Limb (tissue), 2 donors: Measurements from ENCODE around the gene OPCML.

ENCODE experiments used
- DNase-seq, 2 donors: peaks; one replicate each; pipeline ENCODE4 v3.0.0-alpha.2; 2016; ENCODE audit errors: extremely low spot score in 2 of 2

OPCML gene

DNA sequence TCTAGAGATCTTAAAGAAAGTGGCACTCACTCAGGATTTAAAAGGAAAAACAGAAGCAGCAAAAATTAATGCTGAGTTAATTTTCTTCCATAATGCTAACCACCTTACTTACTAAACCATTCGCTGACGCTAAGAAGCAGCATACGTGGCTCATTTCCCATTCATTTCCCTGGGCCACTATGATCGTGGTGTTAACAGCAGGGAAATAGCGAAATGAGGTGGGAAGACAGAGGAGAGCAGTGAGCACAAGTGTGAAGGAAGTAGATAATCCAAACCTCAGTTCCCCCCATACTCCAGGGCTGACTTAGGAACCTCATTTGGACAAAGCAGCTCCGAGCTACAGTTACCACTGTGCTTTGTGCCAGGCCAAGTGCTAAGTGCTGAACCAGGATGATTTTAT lies 723.2 kb downstream of the OPCML start:
- no peak for DNase-seq

DNA sequence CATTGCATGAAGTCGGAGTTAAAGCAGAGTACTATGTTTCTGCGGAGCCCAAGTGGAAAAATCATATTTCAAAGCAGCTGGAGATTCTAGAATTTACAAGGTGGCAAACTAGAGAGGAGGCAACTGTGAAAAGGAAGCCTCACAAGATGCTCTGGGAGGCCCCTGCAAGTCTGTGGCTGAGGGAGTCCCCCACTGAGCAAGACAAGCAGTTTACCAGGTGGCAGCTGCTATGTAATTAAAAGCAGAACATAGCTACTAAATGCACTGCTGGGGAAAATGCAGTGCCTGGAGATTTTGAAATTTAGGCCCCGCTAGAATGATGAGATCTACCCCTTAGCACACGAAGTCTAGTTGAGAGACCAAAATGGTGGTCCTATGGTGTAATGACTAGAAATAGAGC lies 728.0 kb downstream of the OPCML start:
- DNase-seq = no peak

DNA sequence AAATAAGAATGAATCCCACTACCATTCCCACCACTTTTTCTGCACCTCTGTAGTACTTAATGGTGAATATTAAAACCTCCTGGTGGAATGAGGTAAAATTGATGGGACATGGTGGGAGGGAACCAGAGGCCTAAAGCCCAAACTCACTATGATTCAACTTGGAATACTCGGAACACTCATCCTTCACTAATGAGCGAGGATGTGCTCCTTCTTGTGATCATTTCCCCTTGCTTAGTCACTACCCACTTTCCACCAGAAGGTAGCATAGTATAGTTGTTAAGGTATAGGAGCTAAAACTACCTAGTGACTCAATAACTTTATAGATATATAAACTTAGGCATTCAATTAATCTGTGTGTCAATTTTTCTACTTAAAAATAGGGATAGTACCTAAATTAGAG lies 728.9 kb downstream of the OPCML start:
- no peak for DNase-seq

DNA sequence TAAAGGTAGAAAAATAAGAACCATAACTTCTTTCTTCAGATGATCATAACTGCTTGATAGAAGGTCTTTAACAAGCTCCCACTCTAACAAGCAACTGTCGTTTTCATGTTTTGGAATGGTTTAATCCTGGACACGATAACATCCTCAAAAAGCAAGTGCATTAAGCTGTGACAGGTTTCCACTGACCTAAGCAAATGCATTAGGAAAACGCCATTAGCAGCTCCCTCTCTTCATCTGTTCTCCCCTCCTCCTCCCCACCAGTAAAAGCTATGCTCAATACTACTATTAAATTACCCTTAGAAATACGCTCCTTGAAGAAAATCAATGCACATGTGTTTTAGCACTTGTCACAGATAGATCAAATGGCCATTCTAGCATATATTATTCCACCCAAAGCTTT lies 729.4 kb downstream of the OPCML start:
- DNase-seq = no peak

DNA sequence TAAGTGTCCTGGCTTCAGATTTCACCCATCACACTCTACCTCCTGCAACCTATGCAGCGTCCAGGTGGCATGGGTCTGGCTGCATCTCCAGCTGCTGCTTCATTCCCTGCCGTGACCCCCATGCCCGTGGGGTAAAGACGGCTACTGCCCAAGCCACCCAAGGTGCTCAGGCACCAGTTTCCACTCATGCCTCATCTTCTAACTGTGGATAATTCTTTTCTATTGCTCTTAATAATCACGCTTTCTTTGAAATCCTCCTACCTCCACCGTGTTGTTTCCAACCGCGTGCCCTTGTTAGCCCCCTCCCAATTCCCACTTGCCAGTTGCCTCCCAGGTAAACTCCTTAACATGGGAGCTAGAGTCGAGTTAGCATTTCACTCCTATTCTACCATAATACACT lies 738.5 kb downstream of the OPCML start:
- no peak for DNase-seq

DNA sequence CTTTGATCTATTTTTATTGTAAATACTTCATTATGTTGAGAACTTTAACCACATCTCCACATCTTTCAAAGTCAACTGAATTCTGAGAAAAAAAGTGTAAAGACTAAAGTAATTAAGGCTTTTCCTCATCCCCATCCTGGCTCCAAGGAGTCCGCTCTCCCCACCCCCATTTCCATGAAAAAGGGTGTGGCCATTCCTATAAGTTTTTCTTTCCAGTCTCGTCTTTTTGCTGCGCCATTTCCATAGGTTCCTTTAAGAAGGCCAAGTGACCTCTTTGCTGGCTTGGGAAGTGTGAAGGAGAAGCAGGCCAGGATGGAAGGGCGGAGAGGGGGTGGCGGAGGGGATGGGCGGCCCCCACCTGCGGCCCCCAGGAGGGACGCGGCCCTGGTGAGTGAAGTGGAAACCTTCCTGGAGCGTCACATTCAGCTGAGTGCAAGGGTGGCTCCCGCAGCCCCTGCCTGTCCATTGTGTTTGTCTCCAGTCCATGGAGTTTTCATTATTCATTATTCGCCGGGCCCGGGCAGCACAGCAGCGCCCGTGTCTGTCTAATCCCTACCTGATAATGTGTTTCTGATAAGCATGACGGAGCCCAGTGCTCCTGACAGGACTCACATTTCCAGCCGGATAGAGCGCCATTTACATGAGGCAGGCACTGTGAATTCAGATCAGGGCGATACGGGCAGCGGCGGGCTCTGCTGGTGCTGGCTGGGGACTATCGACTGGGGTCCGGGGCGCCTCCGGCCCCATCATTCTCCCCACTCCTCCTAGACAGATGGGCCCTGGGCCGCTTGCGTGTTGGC lies 739.8 kb downstream of the OPCML start:
- no peak for DNase-seq

DNA sequence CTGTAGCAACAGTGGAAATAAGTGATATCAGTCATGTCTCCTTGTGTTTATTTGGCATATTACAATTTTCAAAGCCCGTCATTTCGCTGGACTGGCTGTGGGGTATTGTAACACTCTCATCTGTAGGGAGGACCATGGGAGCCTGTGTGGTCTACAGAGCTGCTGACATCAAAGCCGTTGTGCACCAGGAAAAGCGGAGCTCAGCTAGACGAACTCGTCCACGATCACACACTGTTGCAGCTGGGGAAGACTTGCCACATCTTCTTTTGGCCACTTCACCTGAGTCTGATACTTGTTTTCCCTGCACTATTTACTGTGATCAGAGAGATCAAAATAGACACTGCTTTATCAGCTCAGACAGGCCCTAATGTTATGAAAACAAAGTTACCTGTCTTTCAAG lies 741.3 kb downstream of the OPCML start:
- DNase-seq = no peak

DNA sequence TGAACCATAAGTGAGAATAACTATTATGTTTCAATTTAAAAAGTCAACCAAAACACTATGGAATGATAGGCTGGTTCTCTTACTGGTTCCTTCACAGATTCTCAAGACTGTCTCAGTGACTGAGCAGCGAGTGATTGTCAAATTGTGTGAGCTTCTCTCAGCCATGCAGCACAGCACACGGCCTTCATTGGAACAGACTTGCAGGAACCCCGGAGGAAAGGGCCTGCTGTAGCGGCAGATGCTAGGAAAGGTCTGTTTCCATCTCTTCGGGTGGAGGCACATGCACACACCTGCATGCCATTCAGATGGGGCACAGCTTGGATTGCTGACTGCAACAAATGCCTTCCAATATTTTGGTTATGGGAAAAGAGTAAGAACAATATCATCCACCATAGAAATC lies 741.8 kb downstream of the OPCML start:
- DNase-seq = no peak

DNA sequence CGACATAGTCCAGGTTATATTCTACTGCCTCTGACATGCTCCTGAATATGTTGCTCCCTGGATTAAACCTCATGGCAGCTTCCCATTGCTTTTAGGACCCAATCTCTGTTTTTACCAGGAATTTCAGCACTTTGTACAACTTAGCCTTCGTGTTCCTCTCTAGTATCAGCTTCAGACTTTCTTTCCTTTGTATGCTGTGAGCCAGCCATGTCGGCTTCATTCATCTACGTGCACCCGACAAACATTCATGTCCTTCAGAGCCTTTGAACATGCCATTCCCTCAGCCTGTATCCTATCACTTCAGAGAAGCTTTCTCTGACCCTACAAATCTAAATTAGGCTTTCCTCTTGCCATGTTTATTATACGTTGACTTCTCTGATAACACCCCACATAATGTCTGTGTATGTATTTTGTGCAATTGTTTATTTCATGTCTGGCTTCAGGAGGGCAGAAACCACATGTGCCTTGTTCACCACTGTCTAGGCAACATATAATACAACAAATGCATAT lies 743.4 kb downstream of the OPCML start:
- no peak for DNase-seq

DNA sequence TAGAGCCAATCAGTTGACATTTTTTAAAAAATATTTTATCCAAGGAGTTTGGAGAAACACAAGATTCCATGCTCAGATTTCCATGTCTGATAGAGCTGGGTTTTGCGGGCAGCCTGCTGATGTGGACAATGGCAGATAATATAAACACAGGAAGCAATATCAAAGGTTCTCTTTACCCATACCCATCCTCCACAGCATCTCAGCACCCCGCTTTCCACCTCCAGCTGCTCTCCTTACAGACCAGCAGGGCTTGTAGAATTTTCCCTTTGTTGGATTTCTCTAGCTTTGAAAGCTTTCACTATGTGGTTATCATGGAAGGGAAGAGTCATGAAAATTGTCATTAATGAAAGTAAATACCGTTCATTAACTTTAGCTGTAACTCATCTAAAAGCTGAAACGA lies 746.4 kb downstream of the OPCML start:
- DNase-seq = no peak

DNA sequence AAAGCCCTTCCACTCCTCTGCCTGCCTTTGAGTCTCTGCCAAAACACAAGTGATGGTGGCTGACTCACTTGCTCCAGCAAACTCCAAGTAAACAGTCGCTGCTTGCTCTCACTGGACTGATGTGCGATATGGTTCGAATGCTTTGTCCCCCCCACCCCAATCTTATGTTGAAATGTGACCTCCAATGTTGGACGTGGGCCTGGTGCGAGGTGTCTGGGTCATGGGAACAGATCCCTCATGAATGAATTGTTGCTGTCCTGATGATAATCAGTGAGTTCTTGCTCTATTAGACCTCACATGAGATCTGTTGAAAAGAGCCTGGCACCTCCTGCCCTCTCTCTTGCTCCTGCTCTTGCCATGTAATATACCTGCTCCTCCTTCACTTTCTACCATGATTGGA lies 747.9 kb downstream of the OPCML start:
- no peak for DNase-seq

DNA sequence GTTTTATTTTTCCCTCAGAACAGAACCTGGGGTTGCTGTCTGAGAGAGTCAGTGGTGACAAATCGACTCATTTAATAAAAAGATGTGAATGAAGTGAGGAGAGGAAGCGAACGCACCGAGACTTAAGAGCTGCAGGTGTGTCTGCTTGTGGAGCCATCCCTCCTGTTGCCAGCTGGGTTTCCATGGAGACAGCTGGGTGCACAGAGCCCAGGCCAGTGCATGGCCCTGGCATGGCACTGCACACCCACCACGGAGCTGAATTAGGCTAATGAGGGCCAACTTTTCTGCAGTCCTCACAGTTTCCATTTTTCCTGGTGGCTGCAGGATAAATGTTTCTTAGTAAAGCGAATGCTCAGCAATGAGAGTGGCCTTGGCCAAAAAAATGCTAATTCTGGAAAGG lies 750.2 kb downstream of the OPCML start:
- DNase-seq = no peak

DNA sequence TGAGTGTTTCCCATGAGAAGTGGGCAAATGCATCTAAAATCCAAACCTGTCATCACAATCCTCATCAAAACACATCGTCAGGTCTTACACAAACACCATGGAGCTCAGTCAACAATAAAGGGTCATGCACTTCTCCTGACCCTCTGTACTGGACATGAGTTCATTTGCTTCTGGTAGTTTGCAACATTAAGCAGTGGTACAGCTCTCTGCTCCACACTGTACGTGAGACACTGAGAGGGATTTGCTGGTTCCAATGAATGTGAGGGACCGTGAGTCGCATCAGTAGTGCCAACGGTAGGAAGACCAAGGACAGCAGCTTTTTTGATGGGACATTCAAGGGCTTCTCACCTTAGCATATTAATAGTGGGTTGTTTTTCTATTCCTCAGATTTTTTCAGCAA lies 752.3 kb downstream of the OPCML start:
- DNase-seq = no peak

DNA sequence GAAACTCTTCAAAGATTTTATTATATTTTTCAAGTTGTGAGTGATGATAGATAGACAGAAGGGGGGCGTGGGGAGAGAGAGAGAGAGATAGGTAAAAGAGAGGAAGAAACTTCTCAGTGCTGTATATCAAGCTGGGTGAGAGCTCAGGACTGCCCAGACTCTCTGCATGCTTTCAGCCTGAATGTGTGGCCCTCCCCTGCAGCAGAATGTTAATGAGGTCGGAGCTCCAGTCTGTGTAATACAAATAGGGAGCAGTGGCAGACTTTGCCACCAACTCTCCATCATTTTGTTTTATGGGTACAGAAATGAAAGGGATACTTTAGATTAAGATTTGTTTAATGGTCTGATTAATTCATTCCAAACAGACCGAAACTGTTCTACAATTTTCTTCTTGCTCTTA lies 752.8 kb downstream of the OPCML start:
- no peak for DNase-seq

DNA sequence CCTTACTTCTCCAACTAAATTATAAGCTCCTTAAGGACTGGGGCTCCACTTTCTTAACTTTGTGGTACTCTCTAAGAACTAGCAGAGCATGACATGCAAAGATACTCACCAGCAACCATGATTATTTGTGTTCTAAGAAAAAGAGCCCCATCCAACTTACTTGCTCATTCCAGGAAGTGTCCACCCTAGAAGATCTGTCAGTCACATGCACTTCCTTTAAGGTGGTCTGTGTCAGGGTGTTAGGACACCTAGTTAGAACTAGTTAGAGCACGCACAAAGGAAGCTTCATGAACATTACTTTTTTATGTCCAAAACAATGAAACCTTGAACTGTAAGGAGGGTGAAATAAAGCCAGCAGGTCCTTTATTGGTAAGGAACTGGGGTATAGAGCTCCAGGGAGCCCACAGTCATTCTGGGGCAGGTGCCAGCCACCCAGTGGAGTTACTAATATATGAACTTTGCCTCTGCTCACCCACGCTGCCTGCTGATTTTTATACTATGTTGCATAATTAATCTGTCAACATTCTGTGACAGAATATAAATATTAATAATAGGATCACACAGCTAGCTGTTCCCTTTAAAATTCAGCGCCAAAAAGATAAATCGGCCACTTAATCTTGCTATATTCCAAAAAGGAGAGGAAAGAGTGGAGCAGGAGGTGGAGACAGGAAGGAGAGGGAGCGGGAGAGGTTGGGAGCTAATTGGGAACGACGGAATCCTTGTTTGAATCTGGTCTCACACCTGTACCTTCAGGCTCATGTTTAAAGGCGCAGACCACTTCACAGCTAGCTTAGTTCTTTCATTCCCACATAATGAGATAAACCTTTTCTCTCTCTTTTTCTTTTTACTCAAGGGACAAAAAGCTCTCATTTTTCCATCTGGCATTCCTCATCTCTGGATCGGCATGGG lies 755.0 kb downstream of the OPCML start:
- DNase-seq = no peak

DNA sequence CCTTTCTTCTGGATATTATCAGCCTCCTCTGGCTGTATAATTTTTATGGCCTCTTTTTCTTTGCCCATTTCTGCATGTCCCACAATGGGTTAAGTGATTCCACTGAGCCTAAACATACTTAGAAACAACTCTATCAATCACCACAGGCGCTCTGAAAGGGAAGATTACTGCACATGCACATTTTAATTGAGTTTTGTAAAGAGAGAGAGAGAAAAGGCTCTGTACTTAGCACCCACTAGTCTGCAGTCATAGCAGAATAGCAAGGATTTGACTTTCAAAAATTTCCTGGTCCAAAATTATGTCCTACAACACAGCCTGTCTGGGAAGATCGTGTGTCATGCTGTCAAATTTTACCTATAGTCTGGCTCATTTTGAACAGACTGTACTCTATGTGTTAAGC lies 758.5 kb downstream of the OPCML start:
- DNase-seq = no peak

DNA sequence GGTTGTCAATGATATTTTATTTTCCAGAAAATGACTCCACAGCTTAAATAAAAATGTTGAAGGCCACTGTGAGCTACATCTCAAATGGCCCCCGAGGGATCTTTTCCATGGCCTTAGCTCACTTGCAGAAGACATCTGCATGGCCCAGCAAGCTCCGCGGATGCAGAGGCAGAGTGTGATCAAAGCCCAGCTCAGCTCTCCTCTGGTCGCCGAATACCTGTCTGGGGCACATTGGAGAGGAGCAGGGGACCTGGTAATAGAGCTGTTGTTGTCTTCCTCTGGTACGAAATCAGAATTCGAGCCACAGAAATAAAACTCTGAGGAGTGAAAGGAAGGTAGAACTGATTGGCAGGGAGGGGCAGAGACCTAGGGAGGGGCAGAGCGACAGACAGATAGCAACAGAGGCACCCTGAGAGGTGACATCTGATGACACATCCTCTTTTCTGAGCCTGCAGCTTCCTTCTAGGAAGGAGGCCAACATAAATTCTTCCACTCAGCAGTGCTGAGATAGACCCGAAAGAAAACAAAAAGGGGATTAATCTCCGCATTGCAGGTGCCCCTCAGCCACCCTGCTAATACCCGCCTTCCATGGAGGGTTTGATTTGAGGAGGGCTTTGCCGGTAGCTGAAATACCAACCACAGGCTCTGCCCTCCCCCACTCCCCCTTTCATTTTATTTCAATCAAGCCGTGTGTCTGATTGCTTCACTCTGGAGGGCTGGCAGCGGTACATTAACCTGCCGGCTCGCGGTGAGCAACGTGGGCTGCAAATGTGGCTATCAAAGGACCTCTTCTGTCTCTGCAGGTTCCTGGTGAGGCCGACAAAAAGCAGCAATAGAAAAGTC lies 759.4 kb downstream of the OPCML start:
- DNase-seq = no peak

DNA sequence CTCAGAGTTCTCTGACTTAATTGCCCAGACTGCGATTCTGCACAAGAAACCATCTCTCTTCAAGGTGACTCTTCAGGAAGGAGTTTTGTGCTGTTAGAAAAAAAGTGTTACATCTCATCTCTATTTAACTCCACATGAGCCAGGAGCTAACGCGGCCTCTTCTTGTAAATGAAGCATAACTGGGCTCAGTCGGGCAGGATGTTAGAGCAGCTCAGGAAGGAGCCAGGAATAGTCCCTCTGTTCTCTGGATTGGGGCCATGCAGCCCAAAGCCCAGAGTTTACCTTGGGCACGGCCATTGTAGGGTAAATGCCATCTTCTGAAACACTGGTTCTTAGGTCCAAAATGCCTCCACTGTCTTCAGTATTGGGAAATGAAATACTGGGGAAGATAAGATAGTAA lies 760.6 kb downstream of the OPCML start:
- DNase-seq = no peak

DNA sequence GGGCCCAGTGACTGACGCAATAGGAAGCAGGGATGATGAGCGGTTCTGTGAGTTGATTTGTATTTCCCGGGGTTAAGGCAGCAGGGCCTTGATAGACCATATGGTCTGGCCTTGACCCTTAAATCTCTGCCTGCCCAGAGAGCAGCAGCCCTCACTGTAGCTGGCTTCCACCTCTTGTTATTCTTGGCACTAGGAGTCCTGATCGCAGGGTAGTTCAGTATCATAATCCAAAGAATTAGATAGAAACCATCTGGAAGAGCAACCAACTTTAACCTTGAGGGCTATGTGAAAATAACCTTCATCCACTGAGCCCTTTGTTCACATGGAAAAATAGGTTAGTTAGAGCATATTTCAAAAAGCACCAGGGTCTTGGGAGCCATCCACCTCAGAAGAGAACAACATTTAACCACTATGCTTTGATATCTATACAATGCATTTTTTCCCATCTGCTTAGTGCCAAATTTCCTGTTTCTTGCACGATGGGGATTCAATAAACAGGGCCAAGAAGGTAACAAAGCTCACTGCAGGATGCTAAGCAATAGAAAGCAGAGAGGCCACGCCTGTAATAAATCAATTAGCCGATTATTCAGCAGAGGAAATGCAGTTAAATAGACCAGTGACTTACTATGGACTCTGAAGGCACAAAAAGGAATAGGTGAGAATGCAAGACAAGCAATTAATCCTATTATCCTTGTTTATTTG lies 761.3 kb downstream of the OPCML start:
- peak in 1 of 2 donors; percentile 13 for DNase-seq

DNA sequence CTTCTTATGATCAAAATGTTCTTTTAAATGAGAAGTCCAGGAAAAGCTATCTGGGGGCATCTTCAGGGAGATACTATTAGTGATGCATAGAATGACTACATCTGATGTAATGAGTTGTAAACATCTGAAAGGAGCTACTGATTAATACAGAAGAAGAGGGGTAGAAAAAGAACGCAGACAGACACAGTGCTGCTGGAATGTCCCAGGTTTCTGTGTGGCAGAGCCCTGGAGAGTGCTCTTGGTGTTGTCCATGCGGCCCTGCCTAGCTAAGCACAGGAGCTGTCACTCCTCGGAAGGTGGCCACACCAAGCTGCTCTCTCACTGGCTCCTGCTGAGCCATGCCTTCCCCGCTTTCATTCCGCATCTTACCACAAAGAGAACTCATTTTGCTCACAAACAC lies 768.8 kb downstream of the OPCML start:
- DNase-seq = no peak

DNA sequence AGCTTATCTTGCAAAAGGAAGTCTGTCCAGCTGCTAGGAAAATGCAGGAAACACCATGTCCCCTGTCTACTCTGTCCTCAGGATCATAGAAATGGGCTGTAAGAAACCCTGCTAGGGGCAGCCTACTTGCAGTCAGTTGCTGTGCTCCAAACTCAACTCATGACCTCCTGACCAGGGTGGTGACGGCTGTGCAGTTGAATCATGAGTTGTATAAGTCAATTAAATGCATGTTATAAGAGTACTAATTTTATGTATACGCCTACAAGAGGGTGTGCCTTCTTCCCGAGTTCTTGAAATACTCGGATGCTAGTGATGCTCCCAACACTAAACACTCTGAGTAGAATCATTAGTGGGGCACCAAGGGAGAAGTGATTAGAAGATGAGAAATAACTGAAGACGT lies 776.4 kb downstream of the OPCML start:
- DNase-seq = no peak
